ENCODE data around the gene IGFN1. TPM values are rescaled to one million over a fixed set of nuclear protein-coding genes. Genes with fewer than 3 reads are reported as not detected.

Gene IGFN1
- total RNA-seq, 1 experiment from 2014 or later = 4.3 TPM

DNA sequence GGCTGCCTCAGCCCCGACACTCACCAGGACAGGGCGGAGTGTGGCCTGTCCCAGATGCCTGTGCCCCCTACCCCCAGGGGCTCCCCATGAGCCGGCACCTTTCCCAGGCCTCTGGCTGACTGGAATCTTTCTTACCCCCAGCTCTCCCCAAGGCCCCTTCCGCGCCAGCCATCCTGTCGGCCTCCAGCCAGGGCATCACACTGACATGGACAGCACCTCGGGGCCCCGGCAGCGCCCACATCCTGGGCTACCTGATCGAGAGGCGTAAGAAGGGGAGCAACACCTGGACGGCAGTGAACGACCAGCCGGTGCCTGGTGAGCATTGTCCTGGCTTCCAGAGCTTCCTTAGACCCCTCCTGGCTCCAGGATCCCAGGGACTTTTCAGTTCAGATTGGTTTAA is 26.5 kb downstream of the IGFN1 start:
- H2AFZ ChIP-seq = no peak overlapping the region
- H3F3A ChIP-seq (ENCODE audit: insufficient read depth, low read depth) = no peaks in the 10 kb centered on the region
- intact Hi-C loops (cut with micrococcal nuclease; ENCODE audit: unreplicated experiment) = no loop called here
- H3K27me3 ChIP-seq (ENCODE audit: insufficient read depth, low read depth) = no peaks in the 10 kb centered on the region
- ChIA-PET CTCF (no interaction called here), POLR2A (ENCODE audit: unreplicated experiment) (no interaction called here)
- H3K27ac ChIP-seq = no peak overlapping the region
- DNase-seq = no peak
- H3K79me2 ChIP-seq (ENCODE audit: low read depth) = no peaks in the 10 kb centered on the region
- H3K9me2 ChIP-seq (ENCODE audit: insufficient read depth) = no peaks in the 10 kb centered on the region
- no peaks in the 10 kb centered on the region for H3K9me3 ChIP-seq (ENCODE audit: insufficient read depth, low read depth)
- no TSS peak for BruUV-seq (replicated peaks)
- no peak overlapping the region for H3K4me2 ChIP-seq
- no peaks in the 10 kb centered on the region for H3K4me1 ChIP-seq (replicated peaks; ENCODE audit: insufficient read depth)
- TF ChIP-seq CTCF (conservative IDR thresholded peaks at IDR 0.05) (no peak), EZH2 (IDR thresholded peaks at IDR 0.05; ENCODE audit: low read depth) (no peak)
- no peak overlapping the region for H3K4me3 ChIP-seq
- H4K20me1 ChIP-seq (ENCODE audit: insufficient read depth) = no peaks in the 10 kb centered on the region
- H3K36me3 ChIP-seq (ENCODE audit: low read depth) = no peaks in the 10 kb centered on the region

DNA sequence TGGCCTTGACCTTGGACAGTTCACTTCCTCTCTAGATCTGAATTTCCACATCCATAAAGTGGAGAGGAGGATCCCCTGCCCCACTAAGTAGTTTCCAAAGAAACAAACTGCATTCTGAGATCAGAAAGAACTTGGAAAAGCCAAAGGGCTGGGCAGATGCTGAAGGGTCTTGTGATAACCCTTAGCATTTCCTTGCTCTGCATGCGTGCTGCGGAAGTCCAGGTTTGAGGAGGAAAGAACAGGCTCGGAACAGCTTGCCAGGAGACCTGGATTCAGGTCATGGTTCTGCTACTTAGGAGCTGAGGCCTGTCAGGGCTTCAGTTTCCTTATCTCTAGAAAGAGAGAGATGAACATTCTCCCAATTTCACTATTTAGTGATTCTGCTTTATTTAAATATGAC is 27.2 kb downstream of the IGFN1 start:
- no peak overlapping the region for H3K27ac ChIP-seq
- H3K79me2 ChIP-seq (ENCODE audit: low read depth) = no peaks in the 10 kb centered on the region
- H3K4me2 ChIP-seq = no peak overlapping the region
- H3K27me3 ChIP-seq (ENCODE audit: insufficient read depth, low read depth) = no peaks in the 10 kb centered on the region
- H2AFZ ChIP-seq = no peak overlapping the region
- H3K9me2 ChIP-seq (ENCODE audit: insufficient read depth) = no peaks in the 10 kb centered on the region
- no peaks in the 10 kb centered on the region for H4K20me1 ChIP-seq (ENCODE audit: insufficient read depth)
- H3K36me3 ChIP-seq (ENCODE audit: low read depth) = no peaks in the 10 kb centered on the region
- no peak for DNase-seq
- intact Hi-C loops (cut with micrococcal nuclease; ENCODE audit: unreplicated experiment) = no loop called here
- TF ChIP-seq EZH2 (IDR thresholded peaks at IDR 0.05; ENCODE audit: low read depth) = no peak
- no peak for TF ChIP-seq CTCF (conservative IDR thresholded peaks at IDR 0.05)
- BruUV-seq (replicated peaks) = no TSS peak
- ChIA-PET CTCF (no interaction called here), POLR2A (ENCODE audit: unreplicated experiment) (no interaction called here)
- H3K9me3 ChIP-seq (ENCODE audit: insufficient read depth, low read depth) = no peaks in the 10 kb centered on the region
- H3K4me1 ChIP-seq (replicated peaks; ENCODE audit: insufficient read depth) = no peaks in the 10 kb centered on the region
- H3F3A ChIP-seq (ENCODE audit: insufficient read depth, low read depth) = no peaks in the 10 kb centered on the region
- H3K4me3 ChIP-seq = no peak overlapping the region

DNA sequence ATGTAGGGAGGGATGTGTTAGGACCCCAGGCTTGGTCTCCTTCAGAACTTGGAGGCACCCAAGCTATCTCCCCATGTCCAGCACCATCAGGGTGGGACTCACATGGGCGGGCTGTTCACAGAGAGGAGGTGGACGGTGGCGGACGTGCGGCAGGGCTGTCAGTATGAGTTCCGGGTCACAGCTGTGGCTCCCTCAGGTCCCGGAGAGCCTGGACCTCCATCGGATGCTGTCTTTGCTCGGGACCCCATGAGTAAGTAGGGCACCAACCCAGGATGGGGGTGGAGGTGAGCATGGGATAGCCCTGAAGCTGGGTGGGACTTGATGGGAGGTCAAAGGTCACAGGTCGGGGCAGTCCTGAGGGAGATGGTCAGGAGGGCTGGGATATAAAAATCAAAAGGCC is 27.8 kb downstream of the IGFN1 start:
- intact Hi-C loops (cut with micrococcal nuclease; ENCODE audit: unreplicated experiment) = no loop called here
- Histone ChIP-seq H3K4me3 (no peak overlapping the region), H2AFZ (no peak overlapping the region), H4K20me1 (ENCODE audit: insufficient read depth) (no peaks in the 10 kb centered on the region), H3K9me3 (ENCODE audit: insufficient read depth, low read depth) (no peaks in the 10 kb centered on the region), H3K4me1 (replicated peaks; ENCODE audit: insufficient read depth) (no peaks in the 10 kb centered on the region), H3K27me3 (ENCODE audit: insufficient read depth, low read depth) (no peaks in the 10 kb centered on the region), H3F3A (ENCODE audit: insufficient read depth, low read depth) (no peaks in the 10 kb centered on the region), H3K9me2 (ENCODE audit: insufficient read depth) (no peaks in the 10 kb centered on the region), H3K79me2 (ENCODE audit: low read depth) (no peaks in the 10 kb centered on the region), H3K4me2 (no peak overlapping the region), H3K27ac (no peak overlapping the region), H3K36me3 (ENCODE audit: low read depth) (no peaks in the 10 kb centered on the region)
- ChIA-PET CTCF (no interaction called here), POLR2A (ENCODE audit: unreplicated experiment) (no interaction called here)
- DNase-seq = peak in 1 of 2 experiments; percentile 9
- BruUV-seq (replicated peaks) = no TSS peak
- TF ChIP-seq EZH2 (IDR thresholded peaks at IDR 0.05; ENCODE audit: low read depth) = no peak
- no peak for TF ChIP-seq CTCF (conservative IDR thresholded peaks at IDR 0.05)
